HG03469 (cell line): ENCODE measurements around the gene TAGAP.
"Not testable (repeated sequence)": the region's sequence is repeated elsewhere in the genome, so short reads cannot be mapped to it uniquely, and the experiment has no call there.

Source experiments
- ATAC-seq: cut with Tn5 transposase; IDR thresholded peaks from one replicate; pipeline ENCODE4 v1.9.1; 2021; ENCODE audit warnings: mild to moderate bottlenecking, moderate library complexity, moderate number of reproducible peaks; ENCODE audit not compliant: unreplicated experiment

TAGAP gene

GRCh38 chr6:159017757-159018559 lies 26.8 kb downstream of the TAGAP start:
- ATAC-seq, result no peak

- no peak for ATAC-seq
Measured at GRCh38 chr6:159014406-159014805, 30.4 kb downstream of the TAGAP start.

- ATAC-seq, result no peak
Measured at GRCh38 chr6:159013229-159013628, 31.6 kb downstream of the TAGAP start.

GRCh38 chr6:159012201-159012600 lies 32.6 kb downstream of the TAGAP start:
- no peak for ATAC-seq

GRCh38 chr6:159010037-159010612 lies 34.7 kb downstream of the TAGAP start:
- not testable (repeated sequence) for ATAC-seq

GRCh38 chr6:159008656-159009288 lies 36.0 kb downstream of the TAGAP start:
- ATAC-seq, result no peak

- no peak for ATAC-seq
Measured at GRCh38 chr6:159007510-159007909, 37.3 kb downstream of the TAGAP start.

- ATAC-seq, result no peak
Measured at GRCh38 chr6:159005436-159005835, 39.4 kb downstream of the TAGAP start.

GRCh38 chr6:159004592-159004991 lies 40.2 kb downstream of the TAGAP start:
- ATAC-seq, result no peak

- no peak for ATAC-seq
Measured at GRCh38 chr6:159002432-159003155, 42.2 kb downstream of the TAGAP start.

- ATAC-seq, result peak; percentile 73
Measured at GRCh38 chr6:158999666-159000403, 45.0 kb downstream of the TAGAP start, which contains the start of gene RSPH3. RSPH3 (minus strand) TSS chr6:159000202; CDS start chr6:158999550, 652 bp downstream.

- peak; percentile 18 for ATAC-seq
Measured at GRCh38 chr6:158999154-158999665, 45.6 kb downstream of the TAGAP start.

GRCh38 chr6:158996856-158997255 lies 47.9 kb downstream of the TAGAP start:
- no peak for ATAC-seq

GRCh38 chr6:158993639-158994038 lies 51.2 kb downstream of the TAGAP start:
- no peak for ATAC-seq

GRCh38 chr6:158991017-158991723 lies 53.6 kb downstream of the TAGAP start:
- ATAC-seq, result no peak

- not testable (repeated sequence) for ATAC-seq
Measured at GRCh38 chr6:158989711-158990110, 55.1 kb downstream of the TAGAP start.

GRCh38 chr6:158988477-158988876 lies 56.3 kb downstream of the TAGAP start:
- no peak for ATAC-seq

- ATAC-seq, result no peak
Measured at GRCh38 chr6:158987657-158988056, 57.1 kb downstream of the TAGAP start.
